A549 treated with CORT108297 at 1 μM for 4 hours (cell line): ENCODE data around the gene DYNLL2. TPM values are rescaled to one million over a fixed set of nuclear protein-coding genes. Genes with fewer than 3 reads are reported as not detected.

Experiments
- total RNA-seq: library from RNA; stranded (reverse); fragments of 200-300 nt; extraction: Qiagen RNA extraction; gene quantifications from 5 replicates; pipeline ENCODE4 v1.2.3, GENCODE V29; 2022

The DYNLL2 gene
- total RNA-seq = 19.2 to 24.9 TPM (median 23.4 TPM) in 5 replicates

GRCh38 chr17:58082870-58083490, at the start of gene DYNLL2:
Gene DYNLL2, plus strand, starts transcription at chr17:58083419. Its CDS starts 3,672 bp downstream, at chr17:58087091.

Other genes starting within 250 kb of the DYNLL2 start
- gene MRPS23, start 233.4 kb upstream of the DYNLL2 start, total RNA-seq = 152 to 209 TPM (median 156 TPM) in 5 replicates
- 47.0 to 60.8 TPM (median 54.7 TPM) in 5 replicates for gene CUEDC1, start 128.0 kb upstream of the DYNLL2 start, total RNA-seq
- 36.8 to 45.6 TPM (median 43.4 TPM) in 5 replicates for gene VEZF1, start 95.2 kb upstream of the DYNLL2 start, total RNA-seq
- gene SRSF1, start 76.2 kb upstream of the DYNLL2 start, total RNA-seq = 234 to 305 TPM (median 263 TPM) in 5 replicates
- gene OR4D1, start 65.0 kb downstream of the DYNLL2 start, total RNA-seq = 0.02 TPM in 1 of 5 replicates, not detected in the others
- gene OR4D2, start 83.6 kb downstream of the DYNLL2 start, total RNA-seq = not detected in 5 replicates
- gene EPX, start 109.3 kb downstream of the DYNLL2 start, total RNA-seq = 0.03 TPM in 1 of 5 replicates, not detected in the others
- gene MKS1, start 135.8 kb downstream of the DYNLL2 start, total RNA-seq = 10.5 to 12.8 TPM (median 11.7 TPM) in 5 replicates
- gene LPO, start 155.2 kb downstream of the DYNLL2 start, total RNA-seq = not detected in 5 replicates
- not detected in 5 replicates for gene MPO, start 197.5 kb downstream of the DYNLL2 start, total RNA-seq
- not detected in 5 replicates for gene TSPOAP1, start 245.4 kb downstream of the DYNLL2 start, total RNA-seq